Eye (tissue), 1 donor: ENCODE results near the gene NFYC.

Source experiments
- DNase-seq: peaks from one replicate; pipeline ENCODE4 v3.0.0-alpha.2; 2015

Gene NFYC

GRCh38 chr1:40740039-40740996 lies 48.8 kb downstream of the NFYC start:
- no peak for DNase-seq

- DNase-seq = no peak
Observed at GRCh38 chr1:40740997-40741736, 49.7 kb downstream of the NFYC start.

GRCh38 chr1:40742363-40743061 lies 51.0 kb downstream of the NFYC start:
- DNase-seq = no peak

- no peak for DNase-seq
Observed at GRCh38 chr1:40743452-40743851, 51.9 kb downstream of the NFYC start.

GRCh38 chr1:40743860-40744259 lies 52.4 kb downstream of the NFYC start:
- no peak for DNase-seq

- no peak for DNase-seq
Observed at GRCh38 chr1:40745176-40745575, 53.7 kb downstream of the NFYC start.

- DNase-seq = no peak
Observed at GRCh38 chr1:40746344-40747090, 55.0 kb downstream of the NFYC start.

- no peak for DNase-seq
Observed at GRCh38 chr1:40748841-40749718, 57.6 kb downstream of the NFYC start.

- no peak for DNase-seq
Observed at GRCh38 chr1:40749817-40750216, 58.3 kb downstream of the NFYC start.

- no peak for DNase-seq
Observed at GRCh38 chr1:40750451-40750908, 59.0 kb downstream of the NFYC start.

- no peak for DNase-seq
Observed at GRCh38 chr1:40751802-40752201, 60.3 kb downstream of the NFYC start.

- DNase-seq = no peak
Observed at GRCh38 chr1:40753142-40753882, 61.8 kb downstream of the NFYC start.

GRCh38 chr1:40754201-40754600 lies 62.7 kb downstream of the NFYC start:
- no peak for DNase-seq

GRCh38 chr1:40755067-40755466 lies 63.6 kb downstream of the NFYC start:
- no peak for DNase-seq

- no peak for DNase-seq
Observed at GRCh38 chr1:40756523-40756922, 65.0 kb downstream of the NFYC start.

GRCh38 chr1:40757084-40757483 lies 65.6 kb downstream of the NFYC start:
- no peak for DNase-seq

- no peak for DNase-seq
Observed at GRCh38 chr1:40758004-40758403, 66.5 kb downstream of the NFYC start.

- DNase-seq = no peak
Observed at GRCh38 chr1:40758578-40759343, 67.3 kb downstream of the NFYC start.

- DNase-seq = no peak
Observed at GRCh38 chr1:40760984-40761383, 69.5 kb downstream of the NFYC start.
